ENCODE measurements around the gene CTXN2.

Gene CTXN2

GRCh38 chr15:48191574-48192225 lies at the start of gene CTXN2:
Gene CTXN2, plus strand, starts transcription at chr15:48191665. Its CDS starts 9,636 bp downstream, at chr15:48201301.
- DNase-seq, result no peak

GRCh38 chr15:48143856-48144255 lies 47.6 kb upstream of the CTXN2 start:
- DNase-seq, result no peak

GRCh38 chr15:48144889-48145288 lies 46.6 kb upstream of the CTXN2 start:
- DNase-seq, result no peak

- no peak for DNase-seq
Observed at GRCh38 chr15:48145923-48146322, 45.5 kb upstream of the CTXN2 start.

- no peak for DNase-seq
Observed at GRCh38 chr15:48147358-48147757, 44.1 kb upstream of the CTXN2 start.

GRCh38 chr15:48149858-48150257 lies 41.6 kb upstream of the CTXN2 start:
- no peak for DNase-seq

- DNase-seq, result no peak
Observed at GRCh38 chr15:48153526-48153925, 37.9 kb upstream of the CTXN2 start.

GRCh38 chr15:48168616-48169015 lies 22.8 kb upstream of the CTXN2 start:
- DNase-seq, result no peak

GRCh38 chr15:48170981-48171380 lies 20.5 kb upstream of the CTXN2 start:
- DNase-seq, result no peak

- DNase-seq, result peak; percentile 4
Observed at GRCh38 chr15:48175126-48175525, 16.3 kb upstream of the CTXN2 start.

- no peak for DNase-seq
Observed at GRCh38 chr15:48176112-48176511, 15.4 kb upstream of the CTXN2 start.

GRCh38 chr15:48176957-48177356 lies 14.5 kb upstream of the CTXN2 start:
- no peak for DNase-seq

GRCh38 chr15:48177383-48177765 lies 14.1 kb upstream of the CTXN2 start:
- DNase-seq, result peak; percentile 37

GRCh38 chr15:48177766-48178647 lies 13.5 kb upstream of the CTXN2 start, which contains the start of gene MYEF2:
Gene MYEF2, minus strand, starts transcription at chr15:48178295. Its CDS starts 58 bp downstream, at chr15:48178237.
- DNase-seq, result peak; percentile 81

- no peak for DNase-seq
Observed at GRCh38 chr15:48178648-48178931, 12.9 kb upstream of the CTXN2 start.

GRCh38 chr15:48182749-48183148 lies 8.7 kb upstream of the CTXN2 start:
- no peak for DNase-seq

- no peak for DNase-seq
Observed at GRCh38 chr15:48185529-48185928, 5.9 kb upstream of the CTXN2 start.

GRCh38 chr15:48186271-48186670 lies 5.2 kb upstream of the CTXN2 start:
- DNase-seq, result no peak

- DNase-seq, result peak; percentile 32
Observed at GRCh38 chr15:48190932-48191573, 412 bp upstream of the CTXN2 start.

GRCh38 chr15:48202068-48202467 lies 10.6 kb downstream of the CTXN2 start:
- no peak for DNase-seq

GRCh38 chr15:48205981-48206380 lies 14.5 kb downstream of the CTXN2 start, which contains the start of gene SLC12A1:
Gene SLC12A1, plus strand, starts transcription at chr15:48206302. Its CDS starts 1,418 bp downstream, at chr15:48207720.
- no peak for DNase-seq

GRCh38 chr15:48221261-48221660 lies 29.8 kb downstream of the CTXN2 start:
- no peak for DNase-seq

GRCh38 chr15:48221885-48222284 lies 30.4 kb downstream of the CTXN2 start:
- no peak for DNase-seq

GRCh38 chr15:48222627-48223026 lies 31.2 kb downstream of the CTXN2 start:
- no peak for DNase-seq

All from activated CD4-positive, alpha-beta T cell treated with anti-CD3 and anti-CD28 coated beads, Interleukin-10, Interleukin-2, amounts not matched to agents 100 ng/mL and 50 ng/mL, durations not matched to agents 16 hours and 8 hours (primary cell).